Muscle layer of duodenum (tissue), 2 donors: ENCODE results near the gene RNF224.

Experiments
- H3K27ac ChIP-seq: one replicate; pipeline ENCODE4 v1.7.0; 2013; ENCODE audit warnings: mild to moderate bottlenecking, low read length
- H3K27me3 ChIP-seq: one replicate; pipeline ENCODE4 v1.7.0; 2013; ENCODE audit warnings: low read depth, mild to moderate bottlenecking, control low read depth, low read length
- H3K36me3 ChIP-seq, 2 donors: one replicate each; pipeline ENCODE4 v1.7.0; 2013; ENCODE audit warnings: low read length in 2 of 2, control low read depth in 1 of 2, mild to moderate bottlenecking in 1 of 2; ENCODE audit not compliant: insufficient read depth in 2 of 2, control insufficient read depth in 1 of 2
- H3K4me1 ChIP-seq, 2 donors: one replicate each; pipeline ENCODE4 v1.7.0; 2013; ENCODE audit warnings: low read length in 2 of 2, mild to moderate bottlenecking in 2 of 2, control low read depth in 1 of 2, moderate library complexity in 1 of 2; ENCODE audit not compliant: insufficient read depth in 2 of 2, control insufficient read depth in 1 of 2
- H3K4me3 ChIP-seq, 2 donors: one replicate each; pipeline ENCODE4 v1.7.0; 2013; ENCODE audit warnings: low read length in 2 of 2, low read depth in 1 of 2, mild to moderate bottlenecking in 1 of 2
- H3K9me3 ChIP-seq, 2 donors: one replicate each; pipeline ENCODE4 v1.7.0; 2013; ENCODE audit warnings: low read length in 2 of 2, control low read depth in 1 of 2, mild to moderate bottlenecking in 1 of 2; ENCODE audit not compliant: control insufficient read depth in 1 of 2
- donor health status: healthy.

Gene RNF224

GRCh38 chr9:137245450-137246421 lies 18.4 kb downstream of the RNF224 start:
- H3K4me3 ChIP-seq = no peak overlapping the region
- peaks cover 0 to 10% of the 10 kb centered on the region in 2 donors for H3K36me3 ChIP-seq
- no peaks in the 10 kb centered on the region for H3K27me3 ChIP-seq
- H3K4me1 ChIP-seq = peaks cover 0 to 22% of the 10 kb centered on the region in 2 donors
- no peaks in the 10 kb centered on the region for H3K9me3 ChIP-seq
- H3K27ac ChIP-seq = no peak overlapping the region

- Histone ChIP-seq H3K9me3 (no peaks in the 10 kb centered on the region), H3K36me3 (peaks cover 0 to 10% of the 10 kb centered on the region in 2 donors), H3K4me3 (no peak overlapping the region), H3K4me1 (peaks cover 0 to 17% of the 10 kb centered on the region in 2 donors), H3K27ac (no peak overlapping the region), H3K27me3 (no peaks in the 10 kb centered on the region)
Measured at GRCh38 chr9:137247135-137247915, 20.0 kb downstream of the RNF224 start.

GRCh38 chr9:137247916-137248175 lies 20.5 kb downstream of the RNF224 start:
- Histone ChIP-seq H3K27me3 (no peaks in the 10 kb centered on the region), H3K27ac (no peak overlapping the region), H3K36me3 (peaks cover 0 to 8% of the 10 kb centered on the region in 2 donors)

GRCh38 chr9:137250329-137251193 lies 23.3 kb downstream of the RNF224 start:
- Histone ChIP-seq H3K4me3 (no peak overlapping the region), H3K9me3 (no peaks in the 10 kb centered on the region), H3K27me3 (no peaks in the 10 kb centered on the region), H3K27ac (no peak overlapping the region), H3K36me3 (no peaks in the 10 kb centered on the region), H3K4me1 (peaks cover 0 to 8% of the 10 kb centered on the region in 2 donors)

More at GRCh38 chr9:137247916-137248175, 20.5 kb downstream of the RNF224 start:
- Histone ChIP-seq H3K4me1 (peaks cover 0 to 12% of the 10 kb centered on the region in 2 donors), H3K9me3 (no peaks in the 10 kb centered on the region), H3K4me3 (no peak overlapping the region)

- no peaks in the 10 kb centered on the region for H3K27me3 ChIP-seq
- H3K4me1 ChIP-seq = peaks cover 2 to 13% of the 10 kb centered on the region in 2 donors
- no peak within 1 kb of the TSS for H3K4me3 ChIP-seq
- no peaks in the 10 kb centered on the region for H3K36me3 ChIP-seq
- no peaks in the 10 kb centered on the region for H3K9me3 ChIP-seq
- no peak within 1 kb of the TSS for H3K27ac ChIP-seq
Measured at GRCh38 chr9:137251194-137251461, 23.8 kb downstream of the RNF224 start, which contains the start of gene STPG3. TSS of gene STPG3 (plus strand) at chr9:137251286. CDS start at chr9:137251287, 1 bp downstream.

- peaks cover 2 to 5% of the 10 kb centered on the region in 2 donors for H3K36me3 ChIP-seq
- H3K9me3 ChIP-seq = no peaks in the 10 kb centered on the region
- no peak overlapping the region for H3K4me3 ChIP-seq
- no peaks in the 10 kb centered on the region for H3K27me3 ChIP-seq
- H3K4me1 ChIP-seq = peaks cover 7 to 19% of the 10 kb centered on the region in 2 donors
- no peak overlapping the region for H3K27ac ChIP-seq
Measured at GRCh38 chr9:137251490-137252268, 24.4 kb downstream of the RNF224 start.

- H3K36me3 ChIP-seq = peaks cover 5 to 9% of the 10 kb centered on the region in 2 donors
- no peaks in the 10 kb centered on the region for H3K9me3 ChIP-seq
- peaks cover 9 to 23% of the 10 kb centered on the region in 2 donors for H3K4me1 ChIP-seq
- no peaks in the 10 kb centered on the region for H3K27me3 ChIP-seq
- no peak overlapping the region for H3K27ac ChIP-seq
- no peak overlapping the region for H3K4me3 ChIP-seq
Measured at GRCh38 chr9:137252555-137253506, 25.5 kb downstream of the RNF224 start.

GRCh38 chr9:137253717-137254623 lies 26.7 kb downstream of the RNF224 start:
- peaks cover 10 to 15% of the 10 kb centered on the region in 2 donors for H3K36me3 ChIP-seq
- H3K9me3 ChIP-seq = no peaks in the 10 kb centered on the region
- peak overlapping the region; percentile 60 to 99 for H3K4me3 ChIP-seq
- H3K4me1 ChIP-seq = peaks cover 9 to 23% of the 10 kb centered on the region in 2 donors
- peak overlapping the region; percentile 23 for H3K27ac ChIP-seq
- no peaks in the 10 kb centered on the region for H3K27me3 ChIP-seq
